K562 (cell line): Measurements from ENCODE around the gene LNX2. TPM values are rescaled to one million over a fixed set of nuclear protein-coding genes. Genes with fewer than 3 reads are reported as not detected.

Experiments used
- ATAC-seq: fragments of 200-7000 bp; cut with Tn5 transposase; 3 replicates; pipeline ENCODE4 v1.9.1; 2020; ENCODE audit warnings: moderate library complexity
- BruUV-seq: library from RNA; stranded (reverse); fragments of 400-500 nt; replicated peaks from 2 replicates; lab custom pipeline; 2021; lab: Mats Ljungman, UMichigan
- CTCF ChIA-PET: fragments of 300-600 bp; formaldehyde crosslinking; extraction: SDS; loops from one replicate; lab custom pipeline; 2021; ENCODE audit warnings: low intra/inter-chr PET ratio; lab: Yijun Ruan, JAX
- POLR2A ChIA-PET: fragments of 300-600, 350-650 bp; sonication (Branson Sonifier 250); formaldehyde crosslinking; extraction: SDS; loops from one replicate; lab custom pipeline; 2021; ENCODE audit warnings: antibody characterized with exemption, inconsistent platforms; lab: Yijun Ruan, JAX
- DNase-seq, 4 experiments: peaks; one replicate each; pipeline versions ENCODE4 v3.0.0 to v3.0.0-alpha.2; 2011 to 2018; ENCODE audit warnings: low spot score in 3 of 4, mixed read lengths in 3 of 4; ENCODE audit errors: extremely low read depth in 1 of 4
- FAIRE-seq: peaks from 2 replicates; lab custom pipeline; 2011; peaks lifted over from hg19 to GRCh38; lab: Jason Lieb, UNC
- H2AFZ ChIP-seq: 2 replicates; pipeline ENCODE4 v1.6.0; 2011; ENCODE audit warnings: low read depth, low read length, control low read depth, inconsistent platforms
- H3K27ac ChIP-seq: fragments of 200-600 bp; 3 replicates; pipeline ENCODE4 v1.8.0; 2011; ENCODE audit warnings: low read depth, mild to moderate bottlenecking, control low read depth, inconsistent platforms, low read length, moderate library complexity, mixed read lengths; ENCODE audit errors: extremely low read depth
- H3K27me3 ChIP-seq, 2 experiments: fragments of 300-600 bp in 1 of 2; 2 replicates in 1 of 2; 3 replicates in 1 of 2; pipeline versions ENCODE4 v1.6.0 to v1.8.0; 2011; ENCODE audit warnings: inconsistent platforms in 2 of 2, low read length in 2 of 2, mild to moderate bottlenecking in 1 of 2, mixed read lengths in 1 of 2, moderate library complexity in 1 of 2; ENCODE audit not compliant: control insufficient read depth in 2 of 2, insufficient read depth in 2 of 2
- H3K36me3 ChIP-seq: fragments of 300-600 bp; 3 replicates; pipeline ENCODE4 v1.8.0; 2011; ENCODE audit warnings: mild to moderate bottlenecking, low read length, inconsistent platforms; ENCODE audit not compliant: control insufficient read depth, insufficient read depth
- H3K4me1 ChIP-seq, 2 experiments: fragments of 200-600 bp in 1 of 2; replicated peaks in 1 of 2; 2 replicates in 1 of 2; 3 replicates in 1 of 2; pipeline versions ENCODE4 v1.5.1 to v1.8.0; 2011; ENCODE audit warnings: inconsistent platforms in 2 of 2, low read length in 2 of 2, mild to moderate bottlenecking in 1 of 2, mixed read lengths in 1 of 2, moderate library complexity in 1 of 2; ENCODE audit not compliant: control insufficient read depth in 2 of 2, insufficient read depth in 2 of 2
- H3K4me2 ChIP-seq: 2 replicates; pipeline ENCODE4 v1.6.1; 2011; ENCODE audit warnings: low read length, control low read depth, inconsistent platforms, mixed read lengths; ENCODE audit not compliant: insufficient read depth
- H3K4me3 ChIP-seq: fragments of 200-600 bp; sonication (generic), shearing (Covaris generic); 2 replicates; pipeline ENCODE4 v1.5.1; 2016; ENCODE audit warnings: control low read depth, inconsistent platforms
- H3K79me2 ChIP-seq: fragments of 200-600 bp; 3 replicates; pipeline ENCODE4 v1.8.0; 2011; ENCODE audit warnings: low read length, inconsistent platforms; ENCODE audit not compliant: control insufficient read depth, insufficient read depth
- H3K9ac ChIP-seq, 2 experiments: 2 replicates each; pipeline versions ENCODE4 v1.6.0 to v1.6.1; 2011; ENCODE audit warnings: low read depth in 2 of 2, low read length in 2 of 2, control low read depth in 1 of 2, inconsistent platforms in 1 of 2, mild to moderate bottlenecking in 1 of 2, mixed read lengths in 1 of 2; ENCODE audit not compliant: insufficient read depth in 1 of 2
- H3K9me1 ChIP-seq: one replicate; pipeline ENCODE4 v1.6.0; 2011; ENCODE audit warnings: inconsistent platforms, mild to moderate bottlenecking, low read length, moderate library complexity; ENCODE audit not compliant: control insufficient read depth, insufficient read depth
- H3K9me3 ChIP-seq: replicated peaks from 2 replicates; pipeline ENCODE4 v1.5.1; 2011; ENCODE audit warnings: low read depth, low read length, inconsistent platforms; ENCODE audit not compliant: control insufficient read depth, insufficient read depth
- H4K20me1 ChIP-seq: replicated peaks from 2 replicates; pipeline ENCODE4 v1.6.1; 2011; ENCODE audit warnings: low read length, inconsistent platforms, mixed read lengths; ENCODE audit not compliant: control insufficient read depth, insufficient read depth
- CREB1 ChIP-seq, 2 experiments: sonication (generic) in 1 of 2; formaldehyde crosslinking in 1 of 2; IDR thresholded peaks; 2 replicates each; pipeline versions ENCODE4 v1.6.1 to v1.8.0; 2012 to 2022; ENCODE audit warnings: inconsistent platforms in 1 of 2, mild to moderate bottlenecking in 1 of 2, missing genetic modification reagents in 1 of 2, moderate library complexity in 1 of 2
- UBTF ChIP-seq, 2 experiments: IDR thresholded peaks; 2 replicates each; pipeline ENCODE4 v1.6.1; 2012; ENCODE audit warnings: improper control_type of control experiment in 2 of 2, low read depth in 2 of 2, low read length in 2 of 2, borderline replicate concordance in 1 of 2
- WGBS: fragments of 100-300 bp; shearing (Covaris generic); methylation state at CpG from one replicate; pipeline ENCODE4 v1.1.6; 2016; ENCODE audit warnings: low coverage, mixed read lengths; ENCODE audit not compliant: insufficient coverage; ENCODE audit errors: missing lambda C conversion rate; 5-methylcytosine and 5-hydroxymethylcytosine counted together
- in situ Hi-C: fragments of 300-500 bp; cut with MboI; formaldehyde crosslinking; loops from 4 replicates; pipeline ENCODE4 v1.15.0; 2018; ENCODE audit warnings: inconsistent platforms, mixed read lengths
- intact Hi-C: fragments of 100-400 bp; cut with micrococcal nuclease; formaldehyde crosslinking; loops from 2 replicates; pipeline ENCODE4 v1.14.2; 2022
- polyA plus RNA-seq, 8 experiments: library from polyadenylated mRNA; depleted of rRNA in 4 of 8; stranded (reverse) in 5 of 8; unstranded in 3 of 8; fragments of >200 nt; fragmentation: Nextera tagmentation in 2 of 8; fragmentation: Illumina TruSeq in 1 of 8; extraction: Ambion mirVana in 2 of 8; extraction: Trizol in 1 of 8; gene quantifications; 2 replicates each; pipeline versions ENCODE4 v1.2.1 to v1.2.3, GENCODE V29; 2011 to 2014; ENCODE audit warnings: inconsistent platforms in 1 of 8, missing spikeins in 1 of 8
- total RNA-seq, 7 experiments: library from RNA; depleted of rRNA in 6 of 7; stranded (reverse); fragments of >200 nt in 6 of 7; fragmentation: Illumina TruSeq in 2 of 7; extraction: Trizol in 2 of 7; gene quantifications; 2 replicates each; pipeline versions ENCODE4 v1.2.1 to v1.2.3, GENCODE V29; 2011 to 2021; ENCODE audit warnings: low replicate concordance in 1 of 7

The LNX2 gene
- total and polyA plus RNA-seq, 9 of the 15 experiments (the other 6 are each of a cell fraction or from before 2014, with no cell fraction given) = 1.5 to 5.5 (median 4.0) TPM

- ChIA-PET CTCF (no interaction called here), POLR2A (no interaction called here)
- in situ Hi-C loops = no loop called here
- ATAC-seq (no peak), DNase-seq (no peak), FAIRE-seq (peak; percentile 6)
- peaks cover 48% of the 10 kb centered on the region for H3K79me2 ChIP-seq
- H2AFZ ChIP-seq = no peak overlapping the region
- 0 out of 4 replicates have a peak, but pooled peaks of 1 of the 2 experiments have one; percentile 1 for TF ChIP-seq UBTF (IDR thresholded peaks at IDR 0.05; ENCODE audit: borderline replicate concordance in 1 of 2, low read depth in 2 of 2, low read length in 2 of 2)
- no peak for TF ChIP-seq CREB1 (IDR thresholded peaks at IDR 0.05)
- TF ChIP-seq CREB1 (CRISPR knock-in tag; IDR thresholded peaks at IDR 0.05) = no peak
- H3K9ac ChIP-seq = peak overlapping the region in 1 of 2 experiments; percentile 61; a peak in 1 of 4 replicates
- intact Hi-C loops = no loop called here
- H4K20me1 ChIP-seq = no peaks in the 10 kb centered on the region
- WGBS = 34% methylated on average over 10 of the region's 10 CpGs
- TSS peak; percentile 56 for BruUV-seq
- peak overlapping the region; percentile 98 for H3K4me3 ChIP-seq
- no peaks in the 10 kb centered on the region for H3K27me3 ChIP-seq
- H3K4me1 ChIP-seq = peaks cover 14% of the 10 kb centered on the region in 2 experiments; a peak in 3 of 5 replicates
- no peaks in the 10 kb centered on the region for H3K9me1 ChIP-seq
- H3K4me2 ChIP-seq = peak overlapping the region; percentile 80
- H3K9me3 ChIP-seq = no peaks in the 10 kb centered on the region
- H3K36me3 ChIP-seq = peaks cover 15% of the 10 kb centered on the region
- H3K27ac ChIP-seq = no peak overlapping the region
Measured at GRCh38 chr13:27619093-27619727, 1.1 kb downstream of the LNX2 start.
